ENCODE measurements around the gene RABAC1.

The RABAC1 gene

DNA sequence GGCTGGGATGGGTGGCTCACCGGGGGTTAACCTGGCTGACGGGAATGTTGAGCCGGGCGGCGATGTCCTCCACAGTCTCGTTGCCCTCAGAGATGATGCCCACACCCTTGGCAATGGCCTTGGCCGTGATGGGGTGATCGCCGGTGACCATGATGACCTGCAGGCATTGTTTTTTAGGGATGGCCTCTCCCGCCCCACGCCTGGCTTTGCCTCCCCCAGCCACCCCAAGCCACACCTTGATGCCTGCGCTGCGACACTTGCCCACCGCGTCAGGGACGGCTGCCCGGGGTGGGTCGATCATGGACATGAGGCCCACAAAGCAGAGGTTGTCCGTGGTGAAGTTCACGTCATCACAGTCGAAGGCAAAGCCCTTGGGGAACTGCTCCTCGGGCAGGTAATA, 18.8 kb upstream of the RABAC1 start:
- Histone ChIP-seq H3K27ac (replicated peaks) (no peak overlapping the region), H3K27me3 (ENCODE audit: insufficient read depth, poor library complexity, severe bottlenecking) (no peaks in the 10 kb centered on the region), H3K4me3 (replicated peaks; ENCODE audit: insufficient read depth, low read length) (no peak overlapping the region)
- no peak for DNase-seq (ENCODE audit: low read depth in 1 of 2, low spot score in 1 of 2)
- TF ChIP-seq REST (IDR thresholded peaks at IDR 0.05; ENCODE audit: insufficient replicate concordance, low read depth) (no peak), GABPA (IDR thresholded peaks at IDR 0.05; ENCODE audit: low read depth) (no peak), SPI1 (IDR thresholded peaks at IDR 0.05; ENCODE audit: borderline replicate concordance, low read depth) (no peak)

GRCh38 chr19:41974652-41975051, 15.5 kb upstream of the RABAC1 start:
- no peak for DNase-seq (ENCODE audit: low read depth in 1 of 2, low spot score in 1 of 2)
- Histone ChIP-seq H3K27me3 (ENCODE audit: insufficient read depth, poor library complexity, severe bottlenecking) (no peaks in the 10 kb centered on the region), H3K27ac (replicated peaks) (no peak overlapping the region), H3K4me3 (replicated peaks; ENCODE audit: insufficient read depth, low read length) (no peak overlapping the region)
- TF ChIP-seq, protein P1, sequence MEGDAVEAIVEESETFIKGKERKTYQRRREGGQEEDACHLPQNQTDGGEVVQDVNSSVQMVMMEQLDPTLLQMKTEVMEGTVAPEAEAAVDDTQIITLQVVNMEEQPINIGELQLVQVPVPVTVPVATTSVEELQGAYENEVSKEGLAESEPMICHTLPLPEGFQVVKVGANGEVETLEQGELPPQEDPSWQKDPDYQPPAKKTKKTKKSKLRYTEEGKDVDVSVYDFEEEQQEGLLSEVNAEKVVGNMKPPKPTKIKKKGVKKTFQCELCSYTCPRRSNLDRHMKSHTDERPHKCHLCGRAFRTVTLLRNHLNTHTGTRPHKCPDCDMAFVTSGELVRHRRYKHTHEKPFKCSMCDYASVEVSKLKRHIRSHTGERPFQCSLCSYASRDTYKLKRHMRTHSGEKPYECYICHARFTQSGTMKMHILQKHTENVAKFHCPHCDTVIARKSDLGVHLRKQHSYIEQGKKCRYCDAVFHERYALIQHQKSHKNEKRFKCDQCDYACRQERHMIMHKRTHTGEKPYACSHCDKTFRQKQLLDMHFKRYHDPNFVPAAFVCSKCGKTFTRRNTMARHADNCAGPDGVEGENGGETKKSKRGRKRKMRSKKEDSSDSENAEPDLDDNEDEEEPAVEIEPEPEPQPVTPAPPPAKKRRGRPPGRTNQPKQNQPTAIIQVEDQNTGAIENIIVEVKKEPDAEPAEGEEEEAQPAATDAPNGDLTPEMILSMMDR (IDR thresholded peaks at IDR 0.05; ENCODE audit: insufficient read depth, low read length) = no peak
- TF ChIP-seq POLR2AphosphoS5 (IDR thresholded peaks at IDR 0.05; ENCODE audit: low read depth) (no peak), SPI1 (IDR thresholded peaks at IDR 0.05; ENCODE audit: borderline replicate concordance, low read depth) (no peak), GABPA (IDR thresholded peaks at IDR 0.05; ENCODE audit: low read depth) (no peak), REST (IDR thresholded peaks at IDR 0.05; ENCODE audit: insufficient replicate concordance, low read depth) (no peak)

DNA sequence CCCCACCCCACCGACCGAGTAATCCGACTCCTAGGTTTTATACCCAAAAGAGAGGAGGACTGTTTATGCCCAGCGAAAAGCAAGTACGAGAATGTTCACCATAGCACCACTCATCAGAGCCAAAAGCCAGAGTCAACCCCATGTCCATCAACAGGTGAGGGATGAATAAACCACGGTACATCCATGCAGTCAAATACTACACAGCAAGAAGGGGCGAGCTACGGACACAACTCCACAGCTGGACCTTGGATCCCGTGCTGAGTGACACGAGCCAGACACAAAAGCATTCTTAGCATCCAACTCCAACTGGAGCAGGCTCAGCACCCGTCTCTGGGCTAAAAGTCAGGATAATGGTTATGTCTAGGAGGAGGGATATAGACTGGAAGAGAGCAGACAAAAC, 12.2 kb upstream of the RABAC1 start:
- Histone ChIP-seq H3K27me3 (ENCODE audit: insufficient read depth, poor library complexity, severe bottlenecking) (no peaks in the 10 kb centered on the region), H3K27ac (replicated peaks) (no peak overlapping the region), H3K4me3 (replicated peaks; ENCODE audit: insufficient read depth, low read length) (no peak overlapping the region)
- no peak for DNase-seq (ENCODE audit: low read depth in 1 of 2, low spot score in 1 of 2)
- TF ChIP-seq, protein P1 (IDR thresholded peaks at IDR 0.05; ENCODE audit: insufficient read depth, low read length) = no peak
- TF ChIP-seq POLR2AphosphoS5 (IDR thresholded peaks at IDR 0.05; ENCODE audit: low read depth) (no peak), SPI1 (IDR thresholded peaks at IDR 0.05; ENCODE audit: borderline replicate concordance, low read depth) (no peak), REST (IDR thresholded peaks at IDR 0.05; ENCODE audit: insufficient replicate concordance, low read depth) (no peak), GABPA (IDR thresholded peaks at IDR 0.05; ENCODE audit: low read depth) (no peak)

Data from HL-60 (cell line).